Activated CD8-positive, alpha-beta T cell treated with anti-CD3 and anti-CD28 coated beads, Interleukin-2, amount 10 ng/mL, durations not matched to agents 7 days and 5 days (primary cell): ENCODE results near the gene ITPR1. TPM values are rescaled to one million over a fixed set of nuclear protein-coding genes. Genes with fewer than 3 reads are reported as not detected.
A peak's percentile ranks its signal among the peaks of the same experiment; 100 is the strongest.

Experiments
- ATAC-seq: fragments of 150-1000 bp; cut with Tn5 transposase; one replicate; pipeline ENCODE4 v1.10.0; 2021; ENCODE audit warnings: moderate library complexity
- CTCF ChIA-PET: fragments of 350-600 bp; sonication (Branson Sonifier 250); formaldehyde crosslinking; loops from one replicate; lab custom pipeline; 2021; ENCODE audit warnings: antibody characterized with exemption; lab: Charles Lee
- POLR2A ChIA-PET: fragments of 350-600 bp; sonication (Branson Sonifier 250); formaldehyde crosslinking; loops from one replicate; lab custom pipeline; 2021; ENCODE audit warnings: antibody characterized with exemption; lab: Charles Lee
- DNase-seq: peaks from one replicate; pipeline ENCODE4 v3.0.0-alpha.2; 2020
- H3K27ac Mint-ChIP-seq: one replicate; pipeline ENCODE4 v1.8.0; 2021; ENCODE audit warnings: mild to moderate bottlenecking, mixed read lengths
- H3K27me3 Mint-ChIP-seq: one replicate; pipeline ENCODE4 v1.8.0; 2021; ENCODE audit warnings: low read depth, mixed read lengths
- H3K36me3 Mint-ChIP-seq: one replicate; pipeline ENCODE4 v1.8.0; 2021; ENCODE audit warnings: low read depth, mixed read lengths
- H3K4me1 Mint-ChIP-seq: one replicate; pipeline ENCODE4 v1.8.0; 2021; ENCODE audit warnings: low read depth, mixed read lengths
- H3K4me3 Mint-ChIP-seq: one replicate; pipeline ENCODE4 v1.8.0; 2021; ENCODE audit warnings: mild to moderate bottlenecking, mixed read lengths
- H3K9me3 Mint-ChIP-seq: one replicate; pipeline ENCODE4 v1.8.0; 2022; ENCODE audit warnings: mixed read lengths; ENCODE audit not compliant: insufficient read depth
- total RNA-seq, 2 experiments: library from RNA; stranded (reverse); gene quantifications; one replicate each; pipeline ENCODE4 v1.2.3, GENCODE V29; 2021

Gene ITPR1
- total RNA-seq, 2 experiments from 2014 or later = 53.8 to 57.3 TPM

GRCh38 chr3:4821975-4822374 is 328.8 kb downstream of the ITPR1 start:
- peaks cover 96% of the 10 kb centered on the region for H3K36me3 Mint-ChIP-seq
- DNase-seq (peak; percentile 95), ATAC-seq (peak; percentile 91)
- peaks cover 20% of the 10 kb centered on the region for H3K9me3 Mint-ChIP-seq
- peaks cover 86% of the 10 kb centered on the region for H3K4me1 Mint-ChIP-seq
- ChIA-PET CTCF (interaction anchor here (0.6 to 3.0 kb wide), 32 partner anchors 8 to 280 kb away, joined by 3 to 25 read pairs (median 4); partner anchors contain the start of gene BHLHE40), POLR2A (interaction anchor here (0.5 to 4.6 kb wide), 22 partner anchors 10 to 375 kb away, joined by 3 to 100 read pairs (median 5); partner anchors contain the start of genes BHLHE40 and SUMF1)
- peak overlapping the region; percentile 55 for H3K4me3 Mint-ChIP-seq
- peak overlapping the region; percentile 94 for H3K27ac Mint-ChIP-seq
- H3K27me3 Mint-ChIP-seq = no peaks in the 10 kb centered on the region

- Mint-ChIP-seq H3K36me3 (peaks cover 96% of the 10 kb centered on the region), H3K4me1 (peaks cover 92% of the 10 kb centered on the region), H3K27ac (peak overlapping the region; percentile 94), H3K27me3 (no peaks in the 10 kb centered on the region), H3K4me3 (peak overlapping the region; percentile 55), H3K9me3 (peaks cover 17% of the 10 kb centered on the region)
- ATAC-seq = no peak
- DNase-seq = no peak
- CTCF ChIA-PET = interaction anchor here (0.6 to 3.0 kb wide), 23 partner anchors 8 to 234 kb away, joined by 3 to 25 read pairs (median 6); partner anchors contain the start of gene BHLHE40
- POLR2A ChIA-PET = interaction anchor here (0.5 to 4.6 kb wide), 16 partner anchors 10 to 374 kb away, joined by 3 to 100 read pairs (median 5); partner anchors contain the start of gene BHLHE40
Observed at GRCh38 chr3:4822568-4822967, 329.4 kb downstream of the ITPR1 start.

GRCh38 chr3:4823385-4823784 is 330.2 kb downstream of the ITPR1 start:
- DNase-seq (no peak), ATAC-seq (no peak)
- peaks cover 96% of the 10 kb centered on the region for H3K4me1 Mint-ChIP-seq
- peaks cover 16% of the 10 kb centered on the region for H3K9me3 Mint-ChIP-seq
- H3K4me3 Mint-ChIP-seq = peak overlapping the region; percentile 1
- H3K27me3 Mint-ChIP-seq = no peaks in the 10 kb centered on the region
- ChIA-PET POLR2A (interaction anchor here (2.2 to 21.8 kb wide), 4 partner anchors 9 to 158 kb away, joined by 13 to 737 read pairs (median 82); partner anchors contain the start of gene BHLHE40), CTCF (interaction anchor here (1.6 to 17.3 kb wide), 3 partner anchors 14 to 158 kb away, joined by 6 to 272 read pairs (median 17); partner anchors contain the start of gene BHLHE40)
- H3K36me3 Mint-ChIP-seq = peaks cover 96% of the 10 kb centered on the region
- peak overlapping the region; percentile 94 for H3K27ac Mint-ChIP-seq

GRCh38 chr3:4823986-4824925 is 331.1 kb downstream of the ITPR1 start:
- ChIA-PET POLR2A (interaction anchor here (1.0 to 21.8 kb wide), 4 partner anchors 11 to 157 kb away, joined by 4 to 737 read pairs (median 130); partner anchors contain the start of gene BHLHE40), CTCF (interaction anchor here (0.6 to 17.3 kb wide), 9 partner anchors 9 to 231 kb away, joined by 3 to 272 read pairs (median 4); partner anchors contain the start of gene BHLHE40)
- no peak for ATAC-seq
- H3K27ac Mint-ChIP-seq = peak overlapping the region; percentile 94
- no peak for DNase-seq
- no peaks in the 10 kb centered on the region for H3K27me3 Mint-ChIP-seq
- peak overlapping the region; percentile 78 for H3K4me3 Mint-ChIP-seq
- peaks cover 96% of the 10 kb centered on the region for H3K36me3 Mint-ChIP-seq
- H3K9me3 Mint-ChIP-seq = peaks cover 12% of the 10 kb centered on the region
- peaks cover 100% of the 10 kb centered on the region for H3K4me1 Mint-ChIP-seq

GRCh38 chr3:4824926-4825325 is 331.8 kb downstream of the ITPR1 start:
- Mint-ChIP-seq H3K27me3 (no peaks in the 10 kb centered on the region), H3K9me3 (peaks cover 12% of the 10 kb centered on the region), H3K36me3 (peaks cover 93% of the 10 kb centered on the region), H3K4me1 (peaks cover 97% of the 10 kb centered on the region), H3K27ac (peak overlapping the region; percentile 86), H3K4me3 (peak overlapping the region; percentile 78)
- ChIA-PET POLR2A (interaction anchor here (0.6 to 21.8 kb wide), 5 partner anchors 10 to 156 kb away, joined by 3 to 737 read pairs (median 9); partner anchors contain the start of gene BHLHE40), CTCF (interaction anchor here (1.0 to 17.3 kb wide), 13 partner anchors 8 to 230 kb away, joined by 3 to 272 read pairs (median 4); partner anchors contain the start of gene BHLHE40)
- ATAC-seq (no peak), DNase-seq (no peak)

- peak; percentile 26 for ATAC-seq
- ChIA-PET CTCF (interaction anchor here (1.0 to 17.3 kb wide), 16 partner anchors 8 to 229 kb away, joined by 3 to 272 read pairs (median 4); partner anchors contain the start of gene BHLHE40), POLR2A (interaction anchor here (0.6 to 21.8 kb wide), 8 partner anchors 9 to 185 kb away, joined by 3 to 737 read pairs (median 4); partner anchors contain the start of gene BHLHE40)
- Mint-ChIP-seq H3K36me3 (peaks cover 89% of the 10 kb centered on the region), H3K27ac (peak overlapping the region; percentile 86), H3K27me3 (no peaks in the 10 kb centered on the region), H3K9me3 (peaks cover 12% of the 10 kb centered on the region), H3K4me3 (peak overlapping the region; percentile 78), H3K4me1 (peaks cover 94% of the 10 kb centered on the region)
- DNase-seq = peak; percentile 68
Observed at GRCh38 chr3:4825436-4826236, 332.5 kb downstream of the ITPR1 start.

- Mint-ChIP-seq H3K9me3 (peaks cover 12% of the 10 kb centered on the region), H3K27ac (peak overlapping the region; percentile 86), H3K4me1 (peaks cover 94% of the 10 kb centered on the region), H3K4me3 (peak overlapping the region; percentile 78), H3K27me3 (no peaks in the 10 kb centered on the region), H3K36me3 (peaks cover 86% of the 10 kb centered on the region)
- ChIA-PET CTCF (interaction anchor here (1.0 to 17.3 kb wide), 9 partner anchors 11 to 192 kb away, joined by 3 to 272 read pairs (median 4); partner anchors contain the start of gene BHLHE40), POLR2A (interaction anchor here (0.7 to 21.8 kb wide), 8 partner anchors 9 to 184 kb away, joined by 3 to 737 read pairs (median 4); partner anchors contain the start of gene BHLHE40)
- ATAC-seq (no peak), DNase-seq (no peak)
Observed at GRCh38 chr3:4826237-4827100, 333.3 kb downstream of the ITPR1 start.

- Mint-ChIP-seq H3K27ac (peak overlapping the region; percentile 86), H3K36me3 (peaks cover 84% of the 10 kb centered on the region), H3K9me3 (peaks cover 12% of the 10 kb centered on the region), H3K4me3 (no peak overlapping the region), H3K4me1 (peaks cover 92% of the 10 kb centered on the region), H3K27me3 (no peaks in the 10 kb centered on the region)
- ATAC-seq (no peak), DNase-seq (no peak)
- CTCF ChIA-PET = interaction anchor here (1.5 to 17.3 kb wide), 5 partner anchors 14 to 174 kb away, joined by 4 to 272 read pairs (median 4); partner anchors contain the start of gene BHLHE40
- POLR2A ChIA-PET = interaction anchor here (1.3 to 21.8 kb wide), 3 partner anchors 23 to 199 kb away, joined by 3 to 737 read pairs (median 250); partner anchors contain the start of gene BHLHE40
Observed at GRCh38 chr3:4827767-4828166, 334.6 kb downstream of the ITPR1 start.

GRCh38 chr3:4828279-4829030 is 335.3 kb downstream of the ITPR1 start:
- CTCF ChIA-PET = interaction anchor here (0.6 to 17.3 kb wide), 8 partner anchors 13 to 191 kb away, joined by 3 to 272 read pairs (median 4); partner anchors contain the start of gene BHLHE40
- H3K27me3 Mint-ChIP-seq = no peaks in the 10 kb centered on the region
- POLR2A ChIA-PET = interaction anchor here (0.6 to 21.8 kb wide), 7 partner anchors 9 to 275 kb away, joined by 3 to 737 read pairs (median 3); partner anchors contain the start of gene BHLHE40
- peaks cover 85% of the 10 kb centered on the region for H3K36me3 Mint-ChIP-seq
- ATAC-seq = no peak
- peaks cover 12% of the 10 kb centered on the region for H3K9me3 Mint-ChIP-seq
- no peak overlapping the region for H3K4me3 Mint-ChIP-seq
- peaks cover 92% of the 10 kb centered on the region for H3K4me1 Mint-ChIP-seq
- peak overlapping the region; percentile 86 for H3K27ac Mint-ChIP-seq
- DNase-seq = no peak
